Measurements from ENCODE around the gene DNAH17.

The DNAH17 gene

GRCh38 chr17:78415821-78416711 lies 161.1 kb downstream of the DNAH17 start:
- TF ChIP-seq ESRRG (CRISPR knock-in tag; IDR thresholded peaks at IDR 0.05), result no peak
- no peak for TF ChIP-seq SNAI2 (CRISPR knock-in tag; IDR thresholded peaks at IDR 0.05)
- TF ChIP-seq TSHZ2 (CRISPR knock-in tag; IDR thresholded peaks at IDR 0.05), result no peak
- TF ChIP-seq ZNF565 (CRISPR knock-in tag; conservative IDR thresholded peaks at IDR 0.05; ENCODE audit: low read depth), result no peak
- TF ChIP-seq GLIS3 (CRISPR knock-in tag; IDR thresholded peaks at IDR 0.05), result no peak
- TF ChIP-seq CSRNP3 (CRISPR knock-in tag; IDR thresholded peaks at IDR 0.05), result no peak
- TF ChIP-seq OSR1 (CRISPR knock-in tag; IDR thresholded peaks at IDR 0.05), result no peak
- no peak for TF ChIP-seq ZFP30 (CRISPR knock-in tag; IDR thresholded peaks at IDR 0.05)
- no peak for TF ChIP-seq ISL1 (CRISPR knock-in tag; IDR thresholded peaks at IDR 0.05)
- TF ChIP-seq CREB5 (CRISPR knock-in tag; IDR thresholded peaks at IDR 0.05; ENCODE audit: low read depth), result no peak
- no peak for TF ChIP-seq PATZ1 (CRISPR knock-in tag; IDR thresholded peaks at IDR 0.05; ENCODE audit: borderline replicate concordance)
- TF ChIP-seq ZFP3 (CRISPR knock-in tag; IDR thresholded peaks at IDR 0.05), result no peak
- TF ChIP-seq ZNF8 (CRISPR knock-in tag; IDR thresholded peaks at IDR 0.05), result no peak
- no peak for TF ChIP-seq ZC3H10 (CRISPR knock-in tag; IDR thresholded peaks at IDR 0.05)
- TF ChIP-seq RARB (CRISPR knock-in tag; IDR thresholded peaks at IDR 0.05), result no peak
- TF ChIP-seq POU6F1 (CRISPR knock-in tag; IDR thresholded peaks at IDR 0.05; ENCODE audit: borderline replicate concordance, low read depth), result no peak
- no peak for TF ChIP-seq ARNTL (CRISPR knock-in tag; IDR thresholded peaks at IDR 0.05; ENCODE audit: borderline replicate concordance, low read depth)
- TF ChIP-seq ZNF70 (CRISPR knock-in tag; IDR thresholded peaks at IDR 0.05), result no peak
- TF ChIP-seq TCF4 (CRISPR knock-in tag; IDR thresholded peaks at IDR 0.05; ENCODE audit: borderline replicate concordance), result no peak
- TF ChIP-seq CSDC2 (CRISPR knock-in tag; IDR thresholded peaks at IDR 0.05), result no peak
- ATAC-seq, result no peak

GRCh38 chr17:78414178-78415162 lies 162.7 kb downstream of the DNAH17 start:
- ATAC-seq, result no peak
- no peak for TF ChIP-seq ARNTL (CRISPR knock-in tag; IDR thresholded peaks at IDR 0.05; ENCODE audit: borderline replicate concordance, low read depth)
- no peak for TF ChIP-seq ZNF8 (CRISPR knock-in tag; IDR thresholded peaks at IDR 0.05)
- TF ChIP-seq POU6F1 (CRISPR knock-in tag; IDR thresholded peaks at IDR 0.05; ENCODE audit: borderline replicate concordance, low read depth), result no peak
- TF ChIP-seq TOX (CRISPR knock-in tag; IDR thresholded peaks at IDR 0.05; ENCODE audit: borderline replicate concordance), result no peak
- TF ChIP-seq OSR1 (CRISPR knock-in tag; IDR thresholded peaks at IDR 0.05), result no peak
- TF ChIP-seq ESRRG (CRISPR knock-in tag; IDR thresholded peaks at IDR 0.05), result no peak
- TF ChIP-seq ISL1 (CRISPR knock-in tag; IDR thresholded peaks at IDR 0.05), result no peak
- TF ChIP-seq GLIS3 (CRISPR knock-in tag; IDR thresholded peaks at IDR 0.05), result no peak
- TF ChIP-seq ZFP30 (CRISPR knock-in tag; IDR thresholded peaks at IDR 0.05), result no peak
- TF ChIP-seq RARB (CRISPR knock-in tag; IDR thresholded peaks at IDR 0.05), result no peak
- TF ChIP-seq ZNF70 (CRISPR knock-in tag; IDR thresholded peaks at IDR 0.05), result no peak
- no peak for TF ChIP-seq ZNF565 (CRISPR knock-in tag; conservative IDR thresholded peaks at IDR 0.05; ENCODE audit: low read depth)
- no peak for TF ChIP-seq CREB5 (CRISPR knock-in tag; IDR thresholded peaks at IDR 0.05; ENCODE audit: low read depth)
- TF ChIP-seq BACH2 (CRISPR knock-in tag; IDR thresholded peaks at IDR 0.05; ENCODE audit: borderline replicate concordance), result no peak
- no peak for TF ChIP-seq SNAI2 (CRISPR knock-in tag; IDR thresholded peaks at IDR 0.05)
- TF ChIP-seq CSDC2 (CRISPR knock-in tag; IDR thresholded peaks at IDR 0.05), result no peak

Measured in SK-N-SH treated with all-trans-retinoic acid at 6 μM for 48 hours (cell line).